ENCODE results near the gene SLC41A3.

Gene SLC41A3

GRCh38 chr3:126083913-126084767, at the start of gene SLC41A3:
TSS of gene SLC41A3 (minus strand) at chr3:126084124. CDS start at chr3:126068219, 15,905 bp downstream.
- no peak for FAIRE-seq

GRCh38 chr3:126133606-126134005, 49.7 kb upstream of the SLC41A3 start:
- no peak for FAIRE-seq

- no peak for FAIRE-seq
Measured at GRCh38 chr3:126132751-126133511, 49.0 kb upstream of the SLC41A3 start.

- FAIRE-seq = no peak
Measured at GRCh38 chr3:126131881-126132750, 48.2 kb upstream of the SLC41A3 start.

GRCh38 chr3:126130981-126131745, 47.2 kb upstream of the SLC41A3 start:
- FAIRE-seq = no peak

GRCh38 chr3:126130081-126130855, 46.3 kb upstream of the SLC41A3 start:
- FAIRE-seq = no peak

GRCh38 chr3:126129398-126129891, 45.5 kb upstream of the SLC41A3 start:
- no peak for FAIRE-seq

GRCh38 chr3:126128504-126129397, 44.8 kb upstream of the SLC41A3 start:
- FAIRE-seq = no peak

GRCh38 chr3:126127904-126128303, 44.0 kb upstream of the SLC41A3 start:
- no peak for FAIRE-seq

- no peak for FAIRE-seq
Measured at GRCh38 chr3:126127452-126127851, 43.5 kb upstream of the SLC41A3 start.

GRCh38 chr3:126126811-126127431, 43.0 kb upstream of the SLC41A3 start:
- FAIRE-seq = no peak

GRCh38 chr3:126126286-126126685, 42.4 kb upstream of the SLC41A3 start:
- no peak for FAIRE-seq

GRCh38 chr3:126125781-126126251, 41.9 kb upstream of the SLC41A3 start:
- FAIRE-seq = no peak

GRCh38 chr3:126125341-126125740, 41.4 kb upstream of the SLC41A3 start:
- no peak for FAIRE-seq

- no peak for FAIRE-seq
Measured at GRCh38 chr3:126124896-126125295, 41.0 kb upstream of the SLC41A3 start.

GRCh38 chr3:126124148-126124868, 40.4 kb upstream of the SLC41A3 start:
- FAIRE-seq = no peak

- no peak for FAIRE-seq
Measured at GRCh38 chr3:126121632-126122031, 37.7 kb upstream of the SLC41A3 start.

- no peak for FAIRE-seq
Measured at GRCh38 chr3:126121074-126121473, 37.1 kb upstream of the SLC41A3 start.

- no peak for FAIRE-seq
Measured at GRCh38 chr3:126119976-126120375, 36.1 kb upstream of the SLC41A3 start.
